ENCODE data around the gene CCDC17.

- TF ChIP-seq CTCF (IDR thresholded peaks at IDR 0.05) (peak in 1 of 6 experiments; percentile 11), POLR2A (IDR thresholded peaks at IDR 0.05) (peak; percentile 71 to 79)
Observed at GRCh38 chr1:45583666-45584350, 40.0 kb downstream of the CCDC17 start, which contains the start of gene NASP.

Measured in thyroid gland (tissue), 4 donors.